Sigmoid colon (tissue), 4 donors: ENCODE results near the gene DCLRE1B.

Experiments
- POLR2A ChIP-seq, 2 donors: fragments of 450-650 bp; IDR thresholded peaks; one replicate each; pipeline ENCODE4 v1.6.1; 2016; ENCODE audit warnings: antibody characterized with exemption in 2 of 2, mild to moderate bottlenecking in 2 of 2, moderate library complexity in 2 of 2
- POLR2AphosphoS5 ChIP-seq, 4 donors: sonication (generic); formaldehyde crosslinking; IDR thresholded peaks; one replicate each; pipeline ENCODE4 v1.6.1; 2017; ENCODE audit warnings: antibody characterized with exemption in 4 of 4
- TF ChIP-seq, protein P1 (sequence below), 4 experiments: fragments of 450-650 bp in 3 of 4; fragments of 200-600 bp in 1 of 4; IDR thresholded peaks; one replicate each; pipeline ENCODE4 v1.5.1; 2016 to 2019; ENCODE audit warnings: antibody characterized with exemption in 4 of 4, mild to moderate bottlenecking in 3 of 4, moderate library complexity in 2 of 4

- TF ChIP-seq, protein P1, sequence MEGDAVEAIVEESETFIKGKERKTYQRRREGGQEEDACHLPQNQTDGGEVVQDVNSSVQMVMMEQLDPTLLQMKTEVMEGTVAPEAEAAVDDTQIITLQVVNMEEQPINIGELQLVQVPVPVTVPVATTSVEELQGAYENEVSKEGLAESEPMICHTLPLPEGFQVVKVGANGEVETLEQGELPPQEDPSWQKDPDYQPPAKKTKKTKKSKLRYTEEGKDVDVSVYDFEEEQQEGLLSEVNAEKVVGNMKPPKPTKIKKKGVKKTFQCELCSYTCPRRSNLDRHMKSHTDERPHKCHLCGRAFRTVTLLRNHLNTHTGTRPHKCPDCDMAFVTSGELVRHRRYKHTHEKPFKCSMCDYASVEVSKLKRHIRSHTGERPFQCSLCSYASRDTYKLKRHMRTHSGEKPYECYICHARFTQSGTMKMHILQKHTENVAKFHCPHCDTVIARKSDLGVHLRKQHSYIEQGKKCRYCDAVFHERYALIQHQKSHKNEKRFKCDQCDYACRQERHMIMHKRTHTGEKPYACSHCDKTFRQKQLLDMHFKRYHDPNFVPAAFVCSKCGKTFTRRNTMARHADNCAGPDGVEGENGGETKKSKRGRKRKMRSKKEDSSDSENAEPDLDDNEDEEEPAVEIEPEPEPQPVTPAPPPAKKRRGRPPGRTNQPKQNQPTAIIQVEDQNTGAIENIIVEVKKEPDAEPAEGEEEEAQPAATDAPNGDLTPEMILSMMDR (IDR thresholded peaks at IDR 0.05) = no peak
- no peak for TF ChIP-seq POLR2A (IDR thresholded peaks at IDR 0.05)
- no peak for TF ChIP-seq POLR2AphosphoS5 (IDR thresholded peaks at IDR 0.05)
These were observed 40.2 kb downstream of the DCLRE1B start for GRCh38 chr1:113945329-113945728.
